HL-60/S4 (cell line): Measurements from ENCODE around the gene ITGB1.

Experiments used
- in situ Hi-C: fragments of 300-500 bp; cut with MboI; formaldehyde crosslinking; loops from 2 replicates; pipeline ENCODE4 v1.14.3; 2022; ENCODE audit warnings: low sequenced_read_pairs

ITGB1 gene

GRCh38 chr10:32955790-32956189, 2.2 kb downstream of the ITGB1 start:
- in situ Hi-C loops = no loop called here

GRCh38 chr10:32955299-32955772, 2.7 kb downstream of the ITGB1 start:
- in situ Hi-C loops = no loop called here

- in situ Hi-C loops = no loop called here
Measured at GRCh38 chr10:32954545-32955298, 3.3 kb downstream of the ITGB1 start.

- in situ Hi-C loops = no loop called here
Measured at GRCh38 chr10:32954080-32954479, 4.0 kb downstream of the ITGB1 start.

GRCh38 chr10:32953277-32953927, 4.6 kb downstream of the ITGB1 start:
- in situ Hi-C loops = no loop called here

- in situ Hi-C loops = no loop called here
Measured at GRCh38 chr10:32952541-32953276, 5.3 kb downstream of the ITGB1 start.

- in situ Hi-C loops = no loop called here
Measured at GRCh38 chr10:32952094-32952493, 5.9 kb downstream of the ITGB1 start.

- in situ Hi-C loops = no loop called here
Measured at GRCh38 chr10:32951111-32951510, 6.9 kb downstream of the ITGB1 start.

GRCh38 chr10:32950591-32951108, 7.4 kb downstream of the ITGB1 start:
- in situ Hi-C loops = no loop called here

- in situ Hi-C loops = no loop called here
Measured at GRCh38 chr10:32949221-32949678, 8.8 kb downstream of the ITGB1 start.

- in situ Hi-C loops = no loop called here
Measured at GRCh38 chr10:32948451-32948850, 9.6 kb downstream of the ITGB1 start.

- in situ Hi-C loops = no loop called here
Measured at GRCh38 chr10:32947586-32947985, 10.4 kb downstream of the ITGB1 start.

- in situ Hi-C loops = no loop called here
Measured at GRCh38 chr10:32946108-32946507, 11.9 kb downstream of the ITGB1 start.

GRCh38 chr10:32943854-32944661, 14.0 kb downstream of the ITGB1 start:
- in situ Hi-C loops = no loop called here

GRCh38 chr10:32943395-32943794, 14.6 kb downstream of the ITGB1 start:
- in situ Hi-C loops = no loop called here

GRCh38 chr10:32942081-32942480, 15.9 kb downstream of the ITGB1 start:
- in situ Hi-C loops = no loop called here

- in situ Hi-C loops = no loop called here
Measured at GRCh38 chr10:32941357-32941756, 16.7 kb downstream of the ITGB1 start.

- in situ Hi-C loops = no loop called here
Measured at GRCh38 chr10:32940321-32941301, 17.4 kb downstream of the ITGB1 start.
